SK-N-DZ (cell line): ENCODE measurements around the gene TP53BP2.
"Not testable (repeated sequence)": the region's sequence is repeated elsewhere in the genome, so short reads cannot be mapped to it uniquely, and the experiment has no call there.

Experiments
- DNase-seq: peaks from one replicate; pipeline ENCODE4 v3.0.0-alpha.2; 2015; ENCODE audit warnings: low spot score

The TP53BP2 gene

GRCh38 chr1:223745731-223746130, 100.0 kb downstream of the TP53BP2 start:
- DNase-seq, result no peak

GRCh38 chr1:223742856-223743517, 102.8 kb downstream of the TP53BP2 start:
- no peak for DNase-seq

GRCh38 chr1:223741861-223742260, 103.9 kb downstream of the TP53BP2 start:
- no peak for DNase-seq

- DNase-seq, result not testable (repeated sequence)
Observed at GRCh38 chr1:223740038-223740736, 105.6 kb downstream of the TP53BP2 start.

GRCh38 chr1:223739366-223740037, 106.2 kb downstream of the TP53BP2 start:
- no peak for DNase-seq

- DNase-seq, result no peak
Observed at GRCh38 chr1:223738465-223739365, 107.0 kb downstream of the TP53BP2 start.

GRCh38 chr1:223737342-223737741, 108.4 kb downstream of the TP53BP2 start:
- no peak for DNase-seq

- not testable (repeated sequence) for DNase-seq
Observed at GRCh38 chr1:223736638-223737037, 109.1 kb downstream of the TP53BP2 start.

GRCh38 chr1:223733898-223734852, 111.6 kb downstream of the TP53BP2 start:
- DNase-seq, result no peak

GRCh38 chr1:223732993-223733798, 112.6 kb downstream of the TP53BP2 start:
- DNase-seq, result no peak

GRCh38 chr1:223731133-223731770, 114.5 kb downstream of the TP53BP2 start:
- DNase-seq, result no peak

- DNase-seq, result no peak
Observed at GRCh38 chr1:223730479-223731132, 115.1 kb downstream of the TP53BP2 start.

GRCh38 chr1:223729906-223730305, 115.8 kb downstream of the TP53BP2 start:
- no peak for DNase-seq
